Measurements from ENCODE around the gene RBM28.

- TF ChIP-seq, protein P1, sequence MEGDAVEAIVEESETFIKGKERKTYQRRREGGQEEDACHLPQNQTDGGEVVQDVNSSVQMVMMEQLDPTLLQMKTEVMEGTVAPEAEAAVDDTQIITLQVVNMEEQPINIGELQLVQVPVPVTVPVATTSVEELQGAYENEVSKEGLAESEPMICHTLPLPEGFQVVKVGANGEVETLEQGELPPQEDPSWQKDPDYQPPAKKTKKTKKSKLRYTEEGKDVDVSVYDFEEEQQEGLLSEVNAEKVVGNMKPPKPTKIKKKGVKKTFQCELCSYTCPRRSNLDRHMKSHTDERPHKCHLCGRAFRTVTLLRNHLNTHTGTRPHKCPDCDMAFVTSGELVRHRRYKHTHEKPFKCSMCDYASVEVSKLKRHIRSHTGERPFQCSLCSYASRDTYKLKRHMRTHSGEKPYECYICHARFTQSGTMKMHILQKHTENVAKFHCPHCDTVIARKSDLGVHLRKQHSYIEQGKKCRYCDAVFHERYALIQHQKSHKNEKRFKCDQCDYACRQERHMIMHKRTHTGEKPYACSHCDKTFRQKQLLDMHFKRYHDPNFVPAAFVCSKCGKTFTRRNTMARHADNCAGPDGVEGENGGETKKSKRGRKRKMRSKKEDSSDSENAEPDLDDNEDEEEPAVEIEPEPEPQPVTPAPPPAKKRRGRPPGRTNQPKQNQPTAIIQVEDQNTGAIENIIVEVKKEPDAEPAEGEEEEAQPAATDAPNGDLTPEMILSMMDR (IDR thresholded peaks at IDR 0.05; ENCODE audit: borderline replicate concordance, extremely low read depth, low read length, poor library complexity, severe bottlenecking), result no peak
- TF ChIP-seq EZH2 (IDR thresholded peaks at IDR 0.05; ENCODE audit: borderline replicate concordance, low read depth, low read length, severe bottlenecking), result no peak
Measured at GRCh38 chr7:128321044-128321422, 22.7 kb downstream of the RBM28 start.

All from DND-41 (cell line).